ENCODE measurements around the gene TRAF3IP1.
"Not testable (repeated sequence)": the region's sequence is repeated elsewhere in the genome, so short reads cannot be mapped to it uniquely, and the experiment has no call there.

TRAF3IP1 gene

GRCh38 chr2:238338710-238339394 is 18.5 kb downstream of the TRAF3IP1 start:
- DNase-seq (ENCODE audit: extremely low read depth in 1 of 2, low read depth in 1 of 2), result no peak

GRCh38 chr2:238339395-238339780 is 19.1 kb downstream of the TRAF3IP1 start:
- DNase-seq (ENCODE audit: extremely low read depth in 1 of 2, low read depth in 1 of 2), result no peak

GRCh38 chr2:238339814-238340213 is 19.5 kb downstream of the TRAF3IP1 start:
- DNase-seq (ENCODE audit: extremely low read depth in 1 of 2, low read depth in 1 of 2), result no peak

- DNase-seq (ENCODE audit: extremely low read depth in 1 of 2, low read depth in 1 of 2), result no peak
Measured at GRCh38 chr2:238341536-238341935, 21.2 kb downstream of the TRAF3IP1 start.

- DNase-seq (ENCODE audit: extremely low read depth in 1 of 2, low read depth in 1 of 2), result no peak
Measured at GRCh38 chr2:238344035-238344434, 23.7 kb downstream of the TRAF3IP1 start.

GRCh38 chr2:238344517-238344916 is 24.2 kb downstream of the TRAF3IP1 start:
- DNase-seq (ENCODE audit: extremely low read depth in 1 of 2, low read depth in 1 of 2), result no peak

- no peak for DNase-seq (ENCODE audit: extremely low read depth in 1 of 2, low read depth in 1 of 2)
Measured at GRCh38 chr2:238345297-238345968, 25.1 kb downstream of the TRAF3IP1 start.

GRCh38 chr2:238346544-238346943 is 26.2 kb downstream of the TRAF3IP1 start:
- DNase-seq (ENCODE audit: extremely low read depth in 1 of 2, low read depth in 1 of 2), result no peak

- DNase-seq (ENCODE audit: extremely low read depth in 1 of 2, low read depth in 1 of 2), result no peak
Measured at GRCh38 chr2:238350150-238350897, 30.0 kb downstream of the TRAF3IP1 start.

GRCh38 chr2:238351315-238351714 is 31.0 kb downstream of the TRAF3IP1 start:
- DNase-seq (ENCODE audit: extremely low read depth in 1 of 2, low read depth in 1 of 2), result no peak

GRCh38 chr2:238352361-238352760 is 32.0 kb downstream of the TRAF3IP1 start:
- no peak for DNase-seq (ENCODE audit: extremely low read depth in 1 of 2, low read depth in 1 of 2)

- DNase-seq (ENCODE audit: extremely low read depth in 1 of 2, low read depth in 1 of 2), result no peak
Measured at GRCh38 chr2:238358769-238359168, 38.5 kb downstream of the TRAF3IP1 start.

- no peak for DNase-seq (ENCODE audit: extremely low read depth in 1 of 2, low read depth in 1 of 2)
Measured at GRCh38 chr2:238359403-238359802, 39.1 kb downstream of the TRAF3IP1 start.

- no peak for DNase-seq (ENCODE audit: extremely low read depth in 1 of 2, low read depth in 1 of 2)
Measured at GRCh38 chr2:238361877-238362276, 41.6 kb downstream of the TRAF3IP1 start.

- no peak for DNase-seq (ENCODE audit: extremely low read depth in 1 of 2, low read depth in 1 of 2)
Measured at GRCh38 chr2:238362626-238363025, 42.3 kb downstream of the TRAF3IP1 start.

GRCh38 chr2:238369591-238370040 is 49.3 kb downstream of the TRAF3IP1 start:
- no peak for DNase-seq (ENCODE audit: extremely low read depth in 1 of 2, low read depth in 1 of 2)

- no peak for DNase-seq (ENCODE audit: extremely low read depth in 1 of 2, low read depth in 1 of 2)
Measured at GRCh38 chr2:238370094-238370822, 49.9 kb downstream of the TRAF3IP1 start.

GRCh38 chr2:238370823-238371372 is 50.6 kb downstream of the TRAF3IP1 start:
- DNase-seq (ENCODE audit: extremely low read depth in 1 of 2, low read depth in 1 of 2), result peak; percentile 16 to 18

- DNase-seq (ENCODE audit: extremely low read depth in 1 of 2, low read depth in 1 of 2), result not testable (repeated sequence)
Measured at GRCh38 chr2:238372277-238372676, 52.0 kb downstream of the TRAF3IP1 start.

GRCh38 chr2:238376884-238377391 is 56.6 kb downstream of the TRAF3IP1 start:
- DNase-seq (ENCODE audit: extremely low read depth in 1 of 2, low read depth in 1 of 2), result no peak
